ENCODE results near the gene PRPH2. TPM values are rescaled to one million over a fixed set of nuclear protein-coding genes. Genes with fewer than 3 reads are reported as not detected.
"Not testable (repeated sequence)": the region's sequence is repeated elsewhere in the genome, so short reads cannot be mapped to it uniquely, and the experiment has no call there.

The PRPH2 gene
- total RNA-seq, 1 experiment from 2014 or later = not detected

GRCh38 chr6:42742116-42742894, 19.9 kb upstream of the PRPH2 start:
- DNase-seq (ENCODE audit: low read depth) = peak; percentile 49

GRCh38 chr6:42740725-42741124, 18.3 kb upstream of the PRPH2 start:
- no peak for DNase-seq (ENCODE audit: low read depth)

- DNase-seq (ENCODE audit: low read depth) = no peak
Measured at GRCh38 chr6:42735976-42736375, 13.6 kb upstream of the PRPH2 start.

- DNase-seq (ENCODE audit: low read depth) = not testable (repeated sequence)
Measured at GRCh38 chr6:42733867-42734481, 11.6 kb upstream of the PRPH2 start.

- peak; percentile 49 for DNase-seq (ENCODE audit: low read depth)
Measured at GRCh38 chr6:42729731-42730130, 7.3 kb upstream of the PRPH2 start.

- no peak for DNase-seq (ENCODE audit: low read depth)
Measured at GRCh38 chr6:42727627-42728026, 5.2 kb upstream of the PRPH2 start.

- DNase-seq (ENCODE audit: low read depth) = no peak
Measured at GRCh38 chr6:42727087-42727611, 4.8 kb upstream of the PRPH2 start.

- peak; percentile 85 for DNase-seq (ENCODE audit: low read depth)
Measured at GRCh38 chr6:42726485-42727086, 4.2 kb upstream of the PRPH2 start.

- DNase-seq (ENCODE audit: low read depth) = no peak
Measured at GRCh38 chr6:42726026-42726425, 3.6 kb upstream of the PRPH2 start.

GRCh38 chr6:42724825-42725224, 2.4 kb upstream of the PRPH2 start:
- no peak for DNase-seq (ENCODE audit: low read depth)

GRCh38 chr6:42720739-42721138, 1.7 kb downstream of the PRPH2 start:
- peak; percentile 52 for DNase-seq (ENCODE audit: low read depth)

- DNase-seq (ENCODE audit: low read depth) = no peak
Measured at GRCh38 chr6:42715871-42716270, 6.5 kb downstream of the PRPH2 start.

GRCh38 chr6:42714098-42714761, 8.2 kb downstream of the PRPH2 start:
- peak; percentile 43 for DNase-seq (ENCODE audit: low read depth)

- DNase-seq (ENCODE audit: low read depth) = no peak
Measured at GRCh38 chr6:42711930-42712329, 10.5 kb downstream of the PRPH2 start.

- no peak for DNase-seq (ENCODE audit: low read depth)
Measured at GRCh38 chr6:42710316-42710715, 12.1 kb downstream of the PRPH2 start.

GRCh38 chr6:42709871-42710270, 12.5 kb downstream of the PRPH2 start:
- no peak for DNase-seq (ENCODE audit: low read depth)

- no peak for DNase-seq (ENCODE audit: low read depth)
Measured at GRCh38 chr6:42708096-42708495, 14.3 kb downstream of the PRPH2 start.

- no peak for DNase-seq (ENCODE audit: low read depth)
Measured at GRCh38 chr6:42707595-42707994, 14.8 kb downstream of the PRPH2 start.

- no peak for DNase-seq (ENCODE audit: low read depth)
Measured at GRCh38 chr6:42704937-42705374, 17.4 kb downstream of the PRPH2 start.

- no peak for DNase-seq (ENCODE audit: low read depth)
Measured at GRCh38 chr6:42704251-42704936, 18.0 kb downstream of the PRPH2 start.

GRCh38 chr6:42702786-42703185, 19.6 kb downstream of the PRPH2 start:
- not testable (repeated sequence) for DNase-seq (ENCODE audit: low read depth)

- DNase-seq (ENCODE audit: low read depth) = peak; percentile 72
Measured at GRCh38 chr6:42702200-42702599, 20.2 kb downstream of the PRPH2 start.
